GM10266 (cell line): ENCODE data around the gene GLI1.

Source experiments
- DNase-seq: peaks from one replicate; pipeline ENCODE4 v3.0.0; 2012; ENCODE audit errors: extremely low spot score
- CTCF ChIP-seq: IDR thresholded peaks from 2 replicates; pipeline ENCODE4 v1.5.1; 2012; ENCODE audit warnings: mild to moderate bottlenecking, low read depth; ENCODE audit not compliant: control insufficient read depth, insufficient read depth; ENCODE audit errors: missing control alignments

The GLI1 gene

GRCh38 chr12:57469296-57470164, 9.9 kb downstream of the GLI1 start:
- TF ChIP-seq CTCF, result no peak

GRCh38 chr12:57470286-57470969, 10.8 kb downstream of the GLI1 start:
- no peak for DNase-seq
- no peak for TF ChIP-seq CTCF

More at GRCh38 chr12:57469296-57470164, 9.9 kb downstream of the GLI1 start:
- no peak for DNase-seq

GRCh38 chr12:57470970-57471656, 11.5 kb downstream of the GLI1 start:
- no peak for TF ChIP-seq CTCF
- DNase-seq, result no peak

GRCh38 chr12:57471661-57472060, 12.1 kb downstream of the GLI1 start:
- DNase-seq, result no peak
- TF ChIP-seq CTCF, result no peak

GRCh38 chr12:57472391-57472790, 12.8 kb downstream of the GLI1 start:
- no peak for TF ChIP-seq CTCF
- DNase-seq, result no peak

- no peak for DNase-seq
- TF ChIP-seq CTCF, result no peak
These were observed 13.8 kb downstream of the GLI1 start for GRCh38 chr12:57473392-57473791.
